HCT116 (cell line): ENCODE data around the gene ERGIC2. TPM values are rescaled to one million over a fixed set of nuclear protein-coding genes. Genes with fewer than 3 reads are reported as not detected.

Experiments used
- ATAC-seq: fragments of 200-7000 bp; cut with Tn5 transposase; 2 replicates; pipeline ENCODE4 v1.9.1; 2020; ENCODE audit warnings: mild to moderate bottlenecking, moderate library complexity
- BruUV-seq: library from RNA; stranded (reverse); fragments of 400-500 nt; replicated peaks from 2 replicates; lab custom pipeline; 2021; lab: Mats Ljungman, UMichigan
- CTCF ChIA-PET: fragments of 300-600 bp; sonication (Branson Sonifier 250); formaldehyde crosslinking; loops from one replicate; lab custom pipeline; 2021; ENCODE audit warnings: antibody characterized with exemption; lab: Charles Lee
- POLR2A ChIA-PET: fragments of 300-600, 350-600 bp; sonication (Branson Sonifier 250); formaldehyde crosslinking; loops from one replicate; lab custom pipeline; 2021; ENCODE audit warnings: antibody characterized with exemption; lab: Charles Lee
- RAD21 ChIA-PET, 2 experiments: fragments of 300-600 bp; sonication (Branson Sonifier 250); formaldehyde crosslinking; loops; one replicate each; lab custom pipeline; 2023; ENCODE audit warnings: low total read pairs in 2 of 2; ENCODE audit not compliant: uncharacterized antibody in 2 of 2, unreplicated experiment in 2 of 2, low non-redundant PET in 1 of 2; lab: Charles Lee
- DNase-seq: peaks from one replicate; pipeline ENCODE4 v3.0.0-alpha.2; 2010; ENCODE audit warnings: low read depth, low spot score
- H2AFZ ChIP-seq: fragments of 200-600 bp; shearing (Covaris generic), sonication (generic); 2 replicates; pipeline ENCODE4 v1.6.1; 2017; ENCODE audit warnings: low read depth, mixed run types, mixed read lengths, antibody characterized with exemption, low read length; ENCODE audit not compliant: poor library complexity, severe bottlenecking
- H3K27ac ChIP-seq: 2 replicates; pipeline ENCODE4 v1.5.1; 2012; ENCODE audit warnings: low read depth, low read length
- H3K27me3 ChIP-seq: fragments of 200-600 bp; sonication (generic); 2 replicates; pipeline ENCODE4 v1.6.1; 2016; ENCODE audit warnings: mixed run types, low read length, mixed read lengths; ENCODE audit not compliant: insufficient read depth
- H3K36me3 ChIP-seq, 2 experiments: fragments of 200-500 bp in 1 of 2; fragments of 200-600 bp in 1 of 2; sonication (Bioruptor generic) in 1 of 2; sonication (generic) in 1 of 2; 2 replicates each; pipeline versions ENCODE4 v1.5.1 to v1.6.1; 2014 to 2016; ENCODE audit warnings: low read length in 2 of 2, inconsistent platforms in 1 of 2, mixed read lengths in 1 of 2, mixed run types in 1 of 2; ENCODE audit not compliant: insufficient read depth in 2 of 2, control insufficient read depth in 1 of 2
- H3K4me1 ChIP-seq, 2 experiments: fragments of 200-600 bp in 1 of 2; sonication (generic) in 1 of 2; 2 replicates each; pipeline versions ENCODE4 v1.5.1 to v1.6.1; 2012 to 2017; ENCODE audit warnings: low read length in 2 of 2, inconsistent platforms in 1 of 2, mild to moderate bottlenecking in 1 of 2, mixed read lengths in 1 of 2, mixed run types in 1 of 2, moderate library complexity in 1 of 2; ENCODE audit not compliant: insufficient read depth in 2 of 2, control insufficient read depth in 1 of 2
- H3K4me2 ChIP-seq: fragments of 200-600 bp; sonication (generic); 2 replicates; pipeline ENCODE4 v1.6.1; 2017; ENCODE audit warnings: mixed run types, low read length, mixed read lengths
- H3K4me3 ChIP-seq, 2 experiments: fragments of 200-600 bp in 1 of 2; sonication (generic) in 1 of 2; replicated peaks in 1 of 2; 2 replicates each; pipeline ENCODE4 v1.5.1; 2011 to 2016; ENCODE audit warnings: low read length in 2 of 2, control low read depth in 1 of 2, low read depth in 1 of 2, mild to moderate bottlenecking in 1 of 2, mixed read lengths in 1 of 2, mixed run types in 1 of 2
- H3K79me2 ChIP-seq: fragments of 200-600 bp; sonication (generic); 2 replicates; pipeline ENCODE4 v1.6.1; 2017; ENCODE audit warnings: mild to moderate bottlenecking, mixed run types, low read length, moderate library complexity, mixed read lengths; ENCODE audit not compliant: insufficient read depth
- H3K9ac ChIP-seq: fragments of 200-600 bp; sonication (generic); 2 replicates; pipeline ENCODE4 v1.6.1; 2016; ENCODE audit warnings: low read length, mixed read lengths
- H3K9me2 ChIP-seq: fragments of 200-600 bp; sonication (generic), shearing (Covaris generic); 2 replicates; pipeline ENCODE4 v1.6.1; 2017; ENCODE audit warnings: mixed run types, mild to moderate bottlenecking, moderate library complexity; ENCODE audit not compliant: insufficient read depth
- H3K9me3 ChIP-seq, 2 experiments: fragments of 200-500 bp in 1 of 2; fragments of 200-600 bp in 1 of 2; sonication (Bioruptor generic) in 1 of 2; sonication (generic) in 1 of 2; 2 replicates each; pipeline ENCODE4 v1.6.1; 2014 to 2017; ENCODE audit warnings: low read length in 2 of 2, mixed read lengths in 2 of 2, inconsistent platforms in 1 of 2, low read depth in 1 of 2, mild to moderate bottlenecking in 1 of 2, mixed run types in 1 of 2, moderate library complexity in 1 of 2; ENCODE audit not compliant: control insufficient read depth in 1 of 2, insufficient read depth in 1 of 2
- H4K20me1 ChIP-seq: fragments of 200-600 bp; sonication (generic), shearing (Covaris generic); 2 replicates; pipeline ENCODE4 v1.6.1; 2017; ENCODE audit warnings: mixed run types, mild to moderate bottlenecking, moderate library complexity; ENCODE audit not compliant: insufficient read depth
- ATF3 ChIP-seq: IDR thresholded peaks from 2 replicates; pipeline ENCODE4 v1.6.1; 2012
- CEBPB ChIP-seq: IDR thresholded peaks from 2 replicates; pipeline ENCODE4 v1.6.1; 2012; ENCODE audit warnings: low read depth
- EGR1 ChIP-seq: IDR thresholded peaks from 2 replicates; pipeline ENCODE4 v1.6.1; 2012; ENCODE audit warnings: low read depth
- ELF1 ChIP-seq: IDR thresholded peaks from 2 replicates; pipeline ENCODE4 v1.6.1; 2012; ENCODE audit warnings: low read depth, borderline replicate concordance
- EZH2 ChIP-seq: fragments of 200-600 bp; sonication (generic); IDR thresholded peaks from 2 replicates; pipeline ENCODE4 v1.6.1; 2017; ENCODE audit warnings: antibody characterized with exemption, mixed run types
- EZH2phosphoT487 ChIP-seq: fragments of 200-600 bp; IDR thresholded peaks from 2 replicates; pipeline ENCODE4 v1.6.1; 2018; ENCODE audit warnings: antibody characterized with exemption, borderline replicate concordance
- JUND ChIP-seq: IDR thresholded peaks from 2 replicates; pipeline ENCODE4 v1.6.1; 2012
- MAX ChIP-seq: IDR thresholded peaks from 2 replicates; pipeline ENCODE4 v1.6.1; 2012
- POLR2A ChIP-seq: IDR thresholded peaks from 2 replicates; pipeline ENCODE4 v1.7.0; 2011; ENCODE audit warnings: borderline replicate concordance; ENCODE audit not compliant: insufficient read depth, insufficient read length; ENCODE audit errors: extremely low read depth
- RAD21 ChIP-seq: IDR thresholded peaks from 2 replicates; pipeline ENCODE4 v1.6.1; 2012; ENCODE audit warnings: low read depth, mild to moderate bottlenecking
- REST ChIP-seq: IDR thresholded peaks from 2 replicates; pipeline ENCODE4 v1.6.1; 2012; ENCODE audit warnings: low read depth
- YY1 ChIP-seq: IDR thresholded peaks from 2 replicates; pipeline ENCODE4 v1.6.1; 2011; ENCODE audit warnings: low read length, low read depth, moderate library complexity, mild to moderate bottlenecking; ENCODE audit not compliant: insufficient replicate concordance; ENCODE audit errors: extremely low read depth
- ZBTB33 ChIP-seq: IDR thresholded peaks from 2 replicates; pipeline ENCODE4 v1.6.1; 2011; ENCODE audit warnings: mild to moderate bottlenecking, low read length, moderate library complexity; ENCODE audit not compliant: insufficient replicate concordance; ENCODE audit errors: extremely low read depth
- ZFX ChIP-seq: fragments of 450-650 bp; IDR thresholded peaks from 2 replicates; pipeline ENCODE4 v1.6.1; 2017
- ZNF274 ChIP-seq: fragments of 200-500 bp; sonication (Bioruptor generic); IDR thresholded peaks from 2 replicates; pipeline ENCODE4 v1.6.1; 2014; ENCODE audit warnings: mild to moderate bottlenecking, low read depth, low read length, inconsistent platforms
- intact Hi-C: fragments of 100-400 bp; cut with micrococcal nuclease; formaldehyde crosslinking; loops from 2 replicates; pipeline ENCODE4 v1.10.0; 2022
- total RNA-seq: library from RNA; stranded (reverse); gene quantifications from one replicate; pipeline ENCODE4 v1.2.1, GENCODE V29; 2021; ENCODE audit not compliant: unreplicated experiment

Gene ERGIC2
- total RNA-seq, 1 experiment from 2014 or later, result 71.1 TPM

GRCh38 chr12:29333178-29333577, 47.8 kb downstream of the ERGIC2 start:
- intact Hi-C loops, result no loop called here
- no peaks in the 10 kb centered on the region for H3K9me3 ChIP-seq
- H3K36me3 ChIP-seq, result no peaks in the 10 kb centered on the region
- no peak overlapping the region for H3K4me2 ChIP-seq
- TF ChIP-seq RAD21, result no peak
- no peak for TF ChIP-seq EGR1
- no peak for TF ChIP-seq EZH2phosphoT487
- TF ChIP-seq CEBPB, result no peak
- no peak for TF ChIP-seq ELF1
- no peak for TF ChIP-seq EZH2
- TF ChIP-seq MAX, result no peak
- TF ChIP-seq ATF3, result no peak
- TF ChIP-seq ZFX, result no peak
- TF ChIP-seq JUND, result no peak
- TF ChIP-seq ZNF274, result no peak
- no peaks in the 10 kb centered on the region for H4K20me1 ChIP-seq
- no peak overlapping the region for H3K9ac ChIP-seq
- no peaks in the 10 kb centered on the region for H3K9me2 ChIP-seq
- no peaks in the 10 kb centered on the region for H3K27me3 ChIP-seq
- BruUV-seq, result no TSS peak
- no peak overlapping the region for H3K4me3 ChIP-seq
- RAD21 ChIA-PET, result no interaction called here
- no peaks in the 10 kb centered on the region for H3K4me1 ChIP-seq
- POLR2A ChIA-PET, result no interaction called here
- ATAC-seq (no peak), DNase-seq (no peak)
- H3K27ac ChIP-seq, result no peak overlapping the region
- no peaks in the 10 kb centered on the region for H3K79me2 ChIP-seq
- CTCF ChIA-PET, result no interaction called here
- no peak overlapping the region for H2AFZ ChIP-seq

GRCh38 chr12:29329411-29329810, 51.6 kb downstream of the ERGIC2 start:
- no peaks in the 10 kb centered on the region for H3K27me3 ChIP-seq
- H4K20me1 ChIP-seq, result no peaks in the 10 kb centered on the region
- H3K4me2 ChIP-seq, result no peak overlapping the region
- H3K9me3 ChIP-seq, result no peaks in the 10 kb centered on the region
- no peak for ATAC-seq
- RAD21 ChIA-PET, result no interaction called here
- no peak for DNase-seq
- H2AFZ ChIP-seq, result no peak overlapping the region
- BruUV-seq, result no TSS peak
- H3K9me2 ChIP-seq, result no peaks in the 10 kb centered on the region
- H3K4me1 ChIP-seq, result no peaks in the 10 kb centered on the region
- H3K36me3 ChIP-seq, result no peaks in the 10 kb centered on the region
- H3K4me3 ChIP-seq, result no peak overlapping the region
- POLR2A ChIA-PET, result no interaction called here
- CTCF ChIA-PET, result interaction anchor here (0.9 kb wide), 1 partner anchor 12 kb away, joined by 3 read pairs; no protein-coding TSS in a partner anchor
- no peaks in the 10 kb centered on the region for H3K79me2 ChIP-seq
- H3K9ac ChIP-seq, result no peak overlapping the region
- no peak overlapping the region for H3K27ac ChIP-seq
- intact Hi-C loops, result no loop called here
- no peak for TF ChIP-seq ZFX
- TF ChIP-seq MAX, result no peak
- no peak for TF ChIP-seq YY1
- TF ChIP-seq POLR2A, result no peak
- no peak for TF ChIP-seq ZNF274
- TF ChIP-seq ZBTB33, result no peak
- no peak for TF ChIP-seq ATF3
- no peak for TF ChIP-seq REST
